SHP77 treated with DMSO at 0.1 percent for 48 hours (cell line): ENCODE measurements around the gene ATP1B4.
A peak's percentile ranks its signal among the peaks of the same experiment; 100 is the strongest.
"Not testable (repeated sequence)": the region's sequence is repeated elsewhere in the genome, so short reads cannot be mapped to it uniquely, and the experiment has no call there.

Experiments
- DNase-seq: peaks from one replicate; lab custom pipeline; 2025; lab: John Stamatoyannopoulos, UW

The ATP1B4 gene

GRCh38 chrX:120361764-120362305 is at the start of gene ATP1B4:
Gene ATP1B4 (plus strand): TSS chrX:120362089. CDS start chrX:120362169, 80 bp downstream.
- DNase-seq: no peak

GRCh38 chrX:120315776-120316175 is 46.1 kb upstream of the ATP1B4 start:
- DNase-seq: no peak

- no peak for DNase-seq
These were observed 45.2 kb upstream of the ATP1B4 start for GRCh38 chrX:120316587-120317283.

- DNase-seq: no peak
These were observed 43.5 kb upstream of the ATP1B4 start for GRCh38 chrX:120318411-120318810.

GRCh38 chrX:120321520-120322281 is 40.2 kb upstream of the ATP1B4 start:
- DNase-seq: no peak

GRCh38 chrX:120331116-120331515 is 30.8 kb upstream of the ATP1B4 start:
- DNase-seq: no peak

GRCh38 chrX:120332394-120332793 is 29.5 kb upstream of the ATP1B4 start:
- DNase-seq: no peak

- no peak for DNase-seq
These were observed 27.7 kb upstream of the ATP1B4 start for GRCh38 chrX:120334151-120334550.

- no peak for DNase-seq
These were observed 27.3 kb upstream of the ATP1B4 start for GRCh38 chrX:120334603-120335002.

GRCh38 chrX:120335289-120335688 is 26.6 kb upstream of the ATP1B4 start:
- DNase-seq: no peak

- no peak for DNase-seq
These were observed 25.0 kb upstream of the ATP1B4 start for GRCh38 chrX:120336899-120337298.

- not testable (repeated sequence) for DNase-seq
These were observed 17.3 kb upstream of the ATP1B4 start for GRCh38 chrX:120344566-120344965.

- no peak for DNase-seq
These were observed 11.3 kb upstream of the ATP1B4 start for GRCh38 chrX:120350450-120351138.

GRCh38 chrX:120356084-120356483 is 5.8 kb upstream of the ATP1B4 start:
- no peak for DNase-seq

- DNase-seq: no peak
These were observed 4.7 kb upstream of the ATP1B4 start for GRCh38 chrX:120357186-120357585.

GRCh38 chrX:120358737-120359456 is 3.0 kb upstream of the ATP1B4 start:
- no peak for DNase-seq

GRCh38 chrX:120365320-120365719 is 3.4 kb downstream of the ATP1B4 start:
- DNase-seq: peak; percentile 1

- no peak for DNase-seq
These were observed 4.1 kb downstream of the ATP1B4 start for GRCh38 chrX:120365968-120366367.

- no peak for DNase-seq
These were observed 4.9 kb downstream of the ATP1B4 start for GRCh38 chrX:120366794-120367193.

- no peak for DNase-seq
These were observed 5.7 kb downstream of the ATP1B4 start for GRCh38 chrX:120367402-120368109.

- DNase-seq: no peak
These were observed 10.9 kb downstream of the ATP1B4 start for GRCh38 chrX:120372667-120373370.
